Kidney glomerular epithelial cell (primary cell): ENCODE results near the gene PMS1.
A peak's percentile ranks its signal among the peaks of the same experiment; 100 is the strongest.
"Not testable (repeated sequence)": the region's sequence is repeated elsewhere in the genome, so short reads cannot be mapped to it uniquely, and the experiment has no call there.

Experiments used
- DNase-seq: peaks from one replicate; lab custom pipeline; 2025; lab: John Stamatoyannopoulos, UW

The PMS1 gene

GRCh38 chr2:189783927-189784867 lies at the start of gene PMS1, which contains the start of gene ORMDL1:
TSS of gene PMS1 (plus strand) at chr2:189784450. CDS start at chr2:189791810, 7,360 bp downstream.
TSS of gene ORMDL1 (minus strand) at chr2:189784339. CDS start at chr2:189782595, 1,744 bp downstream.
- DNase-seq = peak; percentile 89

GRCh38 chr2:189751080-189751658 lies 33.1 kb upstream of the PMS1 start:
- peak; percentile 10 for DNase-seq

GRCh38 chr2:189756311-189756952 lies 27.8 kb upstream of the PMS1 start:
- no peak for DNase-seq

GRCh38 chr2:189760154-189760553 lies 24.1 kb upstream of the PMS1 start:
- not testable (repeated sequence) for DNase-seq

- DNase-seq = no peak
Observed at GRCh38 chr2:189762229-189762550, 22.1 kb upstream of the PMS1 start.

- DNase-seq = peak; percentile 87
Observed at GRCh38 chr2:189762551-189763298, 21.5 kb upstream of the PMS1 start, which contains the start of gene OSGEPL1. TSS of gene OSGEPL1 (minus strand) at chr2:189762792. CDS start at chr2:189761640, 1,152 bp downstream.

- no peak for DNase-seq
Observed at GRCh38 chr2:189763908-189764661, 20.2 kb upstream of the PMS1 start.

GRCh38 chr2:189770590-189771322 lies 13.5 kb upstream of the PMS1 start:
- no peak for DNase-seq

- DNase-seq = no peak
Observed at GRCh38 chr2:189772212-189772611, 12.0 kb upstream of the PMS1 start.

GRCh38 chr2:189782221-189782671 lies 2.0 kb upstream of the PMS1 start:
- DNase-seq = no peak

GRCh38 chr2:189783451-189783926 lies 761 bp upstream of the PMS1 start:
- DNase-seq = peak; percentile 31

GRCh38 chr2:189791338-189792042 lies 7.2 kb downstream of the PMS1 start:
- no peak for DNase-seq

GRCh38 chr2:189794310-189794709 lies 10.1 kb downstream of the PMS1 start:
- no peak for DNase-seq

GRCh38 chr2:189797902-189798301 lies 13.7 kb downstream of the PMS1 start:
- DNase-seq = no peak

- DNase-seq = peak; percentile 37
Observed at GRCh38 chr2:189798312-189799029, 14.2 kb downstream of the PMS1 start.

- no peak for DNase-seq
Observed at GRCh38 chr2:189799030-189799331, 14.7 kb downstream of the PMS1 start.

GRCh38 chr2:189799531-189799930 lies 15.3 kb downstream of the PMS1 start:
- no peak for DNase-seq

GRCh38 chr2:189802396-189802912 lies 18.2 kb downstream of the PMS1 start:
- no peak for DNase-seq

- DNase-seq = no peak
Observed at GRCh38 chr2:189803431-189803830, 19.2 kb downstream of the PMS1 start.
